ENCODE data around the gene MLLT10.

MLLT10 gene

DNA sequence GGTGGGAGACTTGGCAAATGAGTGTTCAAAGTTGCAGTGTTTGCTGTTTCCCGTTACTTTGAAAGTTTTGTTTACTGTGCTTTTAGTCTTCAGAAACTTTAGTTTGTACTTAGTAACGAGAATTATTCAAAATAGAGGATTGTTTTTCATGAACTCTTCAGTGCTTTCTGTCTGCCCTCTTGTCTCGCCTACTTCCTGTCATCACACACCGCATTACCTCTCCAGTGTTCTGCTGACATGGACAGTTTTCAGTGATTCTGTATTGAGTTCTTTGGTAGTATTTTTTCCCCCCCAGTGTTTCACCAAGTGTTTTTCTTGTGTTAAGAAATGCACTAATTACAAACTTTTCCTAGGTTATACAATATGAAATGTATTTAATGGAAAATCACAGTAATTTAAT is 207.0 kb downstream of the MLLT10 start:
- DNase-seq (ENCODE audit: low spot score) = peak; percentile 16

DNA sequence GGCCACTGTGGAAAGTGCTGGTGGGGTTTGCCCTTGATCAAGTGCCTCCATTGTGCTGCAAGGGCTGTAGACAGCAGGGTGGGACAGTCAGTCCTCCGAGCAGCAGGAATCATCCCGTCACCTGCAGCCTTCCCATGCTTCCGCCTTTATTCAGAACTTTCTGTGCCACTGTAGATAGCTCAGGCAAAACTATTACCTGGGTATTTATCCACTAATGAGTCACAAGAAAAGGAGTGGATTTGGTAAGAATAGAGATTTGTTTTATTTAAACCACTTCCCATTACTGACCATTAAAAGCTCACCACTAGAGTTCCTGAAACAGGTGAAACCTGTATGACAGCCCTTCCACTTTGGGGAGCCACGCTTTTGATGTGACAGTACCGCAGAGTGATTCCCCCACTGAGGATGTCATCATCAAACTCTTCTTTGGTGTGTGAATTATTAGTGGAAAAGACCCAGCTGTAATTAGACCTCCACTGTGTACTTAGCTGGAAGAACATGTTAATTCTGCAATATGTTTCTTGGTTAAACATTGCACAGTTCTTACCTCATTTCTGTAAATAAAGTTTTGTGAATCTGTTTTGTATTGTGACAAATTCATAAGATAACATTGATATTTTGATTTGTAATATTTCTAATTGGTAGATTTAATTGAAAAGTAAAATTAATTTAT is 208.8 kb downstream of the MLLT10 start:
- DNase-seq (ENCODE audit: low spot score) = no peak

DNA sequence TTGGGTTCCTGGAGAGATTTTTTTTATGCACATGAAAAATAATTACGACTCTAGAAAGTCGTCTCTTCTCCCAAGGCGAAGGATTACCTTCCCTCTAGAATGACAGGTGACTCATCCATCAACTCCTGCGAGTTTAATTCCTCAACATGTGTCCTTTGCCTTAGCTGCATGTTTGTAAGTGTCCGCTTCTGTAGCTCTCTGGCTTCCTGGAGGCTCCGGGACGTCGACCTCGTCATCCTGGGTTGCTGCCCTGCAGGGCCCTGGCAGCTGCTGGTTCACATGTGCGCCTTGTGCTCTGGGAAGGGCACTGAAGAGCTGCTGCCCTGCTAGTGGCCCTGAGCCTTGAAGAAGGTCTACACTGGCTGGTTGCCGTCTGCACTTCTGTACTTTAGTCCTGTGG is 210.2 kb downstream of the MLLT10 start:
- DNase-seq (ENCODE audit: low spot score) = no peak

- DNase-seq (ENCODE audit: low spot score) = no peak
Measured at GRCh38 chr10:21746118-21746517, 212.1 kb downstream of the MLLT10 start.

DNA sequence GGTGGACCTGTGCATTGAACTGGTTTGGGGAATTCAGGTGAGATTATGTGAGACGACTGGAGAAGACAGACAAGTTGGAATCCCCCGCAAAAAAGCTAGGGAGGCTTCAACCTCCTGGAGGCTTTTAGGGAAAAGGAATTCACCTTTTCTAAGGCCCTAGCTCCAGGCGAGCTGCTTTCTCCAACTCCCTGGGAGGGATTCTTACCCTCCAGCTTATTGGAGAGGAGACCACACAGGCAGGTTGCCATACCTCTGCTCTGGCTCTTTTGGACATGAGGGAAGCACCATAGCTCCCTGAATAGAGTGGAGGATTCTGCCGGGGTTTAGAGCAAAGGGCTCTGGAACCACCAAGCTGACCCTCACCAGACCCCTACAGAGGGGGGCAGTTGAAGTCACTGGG is 213.8 kb downstream of the MLLT10 start:
- no peak for DNase-seq (ENCODE audit: low spot score)

GRCh38 chr10:21749788-21750187 is 215.8 kb downstream of the MLLT10 start:
- no peak for DNase-seq (ENCODE audit: low spot score)

- DNase-seq (ENCODE audit: low spot score) = no peak
Measured at GRCh38 chr10:21750424-21750823, 216.4 kb downstream of the MLLT10 start.

DNA sequence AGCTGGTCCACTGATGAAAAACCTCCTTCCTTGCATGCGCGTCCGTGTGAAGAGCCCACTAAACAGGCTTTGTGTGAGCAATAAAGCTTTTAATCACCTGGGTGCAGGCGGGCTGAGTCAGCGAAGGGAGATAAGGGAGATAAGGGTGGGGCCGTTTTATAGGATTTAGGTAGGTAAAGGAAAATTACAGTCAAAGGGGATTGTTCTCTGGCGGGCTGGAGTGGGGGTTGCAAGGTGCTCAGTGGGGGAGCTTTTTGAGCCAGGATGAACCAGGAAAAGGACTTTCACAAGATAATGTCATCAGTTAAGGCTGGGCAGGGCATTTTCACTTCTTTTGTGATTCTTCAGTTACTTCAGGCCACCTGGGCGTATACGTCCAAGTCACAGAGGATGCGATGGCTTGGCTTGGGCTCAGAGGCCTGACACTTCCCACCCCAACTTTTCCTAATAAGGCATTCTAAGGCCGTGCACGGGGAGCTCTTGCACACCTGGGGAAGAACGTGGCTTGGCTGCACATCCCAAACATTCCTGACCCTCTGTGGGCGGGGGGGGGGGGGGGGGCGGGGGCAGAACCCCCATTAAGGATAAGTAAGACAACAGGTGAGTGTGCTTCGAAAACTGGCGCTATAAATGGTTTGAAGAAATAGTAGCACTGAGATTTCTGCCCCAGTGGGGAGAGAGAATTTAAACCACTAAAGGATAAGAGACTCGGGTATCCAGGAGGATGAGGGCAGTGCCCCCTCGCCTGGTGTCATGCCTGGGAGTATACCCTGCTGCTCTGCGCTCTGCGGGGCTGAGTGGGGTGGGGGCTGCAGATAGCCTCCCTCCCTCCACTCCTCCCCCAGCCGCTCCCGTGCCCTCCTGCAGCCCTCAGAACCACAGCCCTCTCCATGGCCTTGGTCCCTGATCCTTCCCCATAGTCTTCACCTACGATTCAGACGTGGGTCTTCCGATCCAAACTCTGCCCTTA is 217.6 kb downstream of the MLLT10 start:
- no peak for DNase-seq (ENCODE audit: low spot score)

DNA sequence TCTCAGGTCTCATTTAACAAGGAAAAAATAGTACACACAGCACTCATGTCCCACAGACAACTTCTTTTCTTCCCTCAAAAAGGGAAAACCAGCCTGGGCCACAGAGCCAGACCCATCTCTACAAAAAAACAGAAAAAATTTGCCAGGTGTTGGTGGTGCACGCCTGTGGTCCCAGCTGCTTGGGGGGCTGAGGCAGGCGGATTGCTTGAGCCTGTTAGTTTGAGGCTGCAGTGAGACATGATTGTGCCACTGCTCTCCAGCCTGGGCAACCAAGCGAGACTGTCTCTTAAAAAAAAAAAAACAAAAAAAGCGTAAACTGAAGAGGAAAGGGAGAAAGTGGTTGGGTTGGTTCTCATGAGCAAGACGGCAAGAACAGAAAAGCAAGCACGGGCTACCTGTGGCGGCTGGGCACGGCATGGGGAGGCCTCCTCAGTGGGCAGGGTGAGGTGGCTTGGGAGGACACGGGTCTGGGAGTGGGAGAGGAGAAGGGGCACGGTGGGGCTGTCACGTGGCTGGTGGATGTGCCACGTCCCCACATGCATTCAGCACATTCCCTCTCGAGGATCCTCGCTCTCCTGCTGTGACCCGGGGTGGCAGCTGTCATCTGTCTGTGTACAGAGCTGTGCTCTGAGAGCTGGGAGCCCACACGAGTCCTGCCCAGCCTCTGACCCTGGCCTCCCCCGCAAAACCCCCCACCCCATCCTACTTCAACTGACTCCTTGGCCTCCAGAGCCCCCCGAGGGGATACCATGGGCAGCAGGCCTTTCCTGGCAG is 219.7 kb downstream of the MLLT10 start:
- DNase-seq (ENCODE audit: low spot score) = no peak

GRCh38 chr10:21754410-21755011 is 220.5 kb downstream of the MLLT10 start:
- DNase-seq (ENCODE audit: low spot score) = no peak

GRCh38 chr10:21756707-21757106 is 222.7 kb downstream of the MLLT10 start:
- DNase-seq (ENCODE audit: low spot score) = no peak

DNA sequence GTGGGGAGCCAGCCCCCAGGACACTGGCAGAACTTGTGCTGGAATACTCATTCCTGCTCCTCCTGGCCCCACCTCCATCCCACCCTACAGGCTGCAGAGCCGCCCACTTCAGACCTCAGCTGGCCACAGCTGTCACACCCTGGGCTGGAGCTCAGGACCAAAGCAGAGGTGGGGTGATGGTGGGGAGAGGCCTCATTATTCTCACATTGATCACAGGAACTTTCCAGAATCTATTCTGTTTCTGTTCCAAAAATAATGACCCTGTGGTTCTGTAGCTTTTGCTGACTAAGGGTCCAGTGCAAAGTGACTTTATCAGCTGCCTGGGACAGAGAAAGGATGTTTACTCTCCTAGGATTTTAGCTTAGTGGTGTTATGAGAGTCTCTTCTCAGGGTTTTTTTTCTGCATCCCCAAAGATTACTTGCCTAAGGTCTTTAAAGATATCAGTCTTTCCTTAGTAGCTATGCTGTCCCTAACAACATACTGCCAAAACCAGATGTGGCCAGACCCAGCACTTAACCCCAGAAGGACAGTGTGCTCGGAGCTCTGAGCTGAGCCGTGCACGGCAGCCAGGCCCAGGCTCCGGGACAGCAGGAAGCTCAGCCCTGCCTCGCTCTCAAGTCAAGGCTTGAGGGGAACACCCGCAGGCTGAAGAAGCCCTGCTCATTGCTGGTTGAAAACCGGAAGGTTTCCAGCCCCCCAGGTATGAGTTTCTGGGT is 223.3 kb downstream of the MLLT10 start:
- DNase-seq (ENCODE audit: low spot score) = no peak

DNA sequence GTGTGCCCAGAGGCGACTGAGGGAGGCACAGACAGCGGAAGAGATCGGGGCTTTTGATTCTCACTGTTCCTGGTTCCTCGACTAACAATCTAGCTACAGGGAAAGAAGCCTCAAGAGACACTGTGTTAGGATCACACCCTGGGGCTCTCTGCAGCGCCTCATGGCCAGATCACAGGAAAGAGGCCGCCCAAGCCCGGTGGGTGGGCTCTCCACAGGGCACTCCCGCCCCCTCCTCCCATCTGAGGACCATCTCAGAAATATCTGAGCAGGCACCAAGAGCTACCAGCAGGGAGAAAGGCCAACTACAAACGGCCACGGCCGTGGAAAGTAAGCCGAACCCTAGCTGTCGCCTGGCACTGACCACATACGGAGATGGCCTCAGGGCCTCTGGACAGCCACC is 224.2 kb downstream of the MLLT10 start:
- DNase-seq (ENCODE audit: low spot score) = no peak

DNA sequence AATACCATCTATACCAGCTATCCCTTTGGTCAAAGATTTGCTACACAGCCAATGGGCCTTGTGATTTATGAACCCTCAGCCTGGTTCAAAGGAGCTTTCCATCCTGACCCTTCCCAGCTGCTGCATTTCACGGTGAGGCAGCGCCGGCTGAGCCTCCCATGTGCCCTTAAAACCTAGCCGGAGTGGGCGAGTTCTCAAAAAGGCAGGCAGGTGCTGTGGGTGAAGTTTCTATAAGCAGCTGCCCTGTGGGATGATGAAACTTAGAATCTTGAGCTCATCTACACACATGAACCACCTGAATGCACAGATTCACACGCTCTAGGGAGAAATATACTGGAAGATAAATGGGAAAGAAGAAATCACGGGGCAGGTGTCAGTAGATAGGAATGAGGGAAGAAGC is 224.7 kb downstream of the MLLT10 start:
- no peak for DNase-seq (ENCODE audit: low spot score)

- DNase-seq (ENCODE audit: low spot score) = no peak
Measured at GRCh38 chr10:21759232-21759631, 225.2 kb downstream of the MLLT10 start.

DNA sequence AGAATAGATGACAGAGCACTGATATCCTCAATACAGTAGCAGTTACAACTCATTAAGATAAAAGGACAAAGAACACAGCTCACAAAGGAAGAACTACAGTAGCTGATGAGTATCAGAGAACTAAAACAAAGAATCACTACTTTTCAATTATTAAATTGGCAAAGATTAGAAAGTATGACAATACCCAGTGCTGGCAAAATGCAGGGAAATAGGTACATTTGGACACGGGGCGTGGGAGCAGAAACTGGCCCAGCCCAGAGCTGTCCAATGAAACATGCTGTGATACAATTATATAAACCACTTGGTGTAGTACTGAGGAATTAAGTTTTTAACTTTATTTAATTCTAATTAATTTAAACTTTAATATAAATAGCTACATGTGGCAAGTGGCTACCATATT is 226.3 kb downstream of the MLLT10 start:
- no peak for DNase-seq (ENCODE audit: low spot score)

GRCh38 chr10:21764466-21765189 is 230.6 kb downstream of the MLLT10 start:
- DNase-seq (ENCODE audit: low spot score) = no peak

GRCh38 chr10:21769041-21769440 is 235.0 kb downstream of the MLLT10 start:
- DNase-seq (ENCODE audit: low spot score) = no peak

DNA sequence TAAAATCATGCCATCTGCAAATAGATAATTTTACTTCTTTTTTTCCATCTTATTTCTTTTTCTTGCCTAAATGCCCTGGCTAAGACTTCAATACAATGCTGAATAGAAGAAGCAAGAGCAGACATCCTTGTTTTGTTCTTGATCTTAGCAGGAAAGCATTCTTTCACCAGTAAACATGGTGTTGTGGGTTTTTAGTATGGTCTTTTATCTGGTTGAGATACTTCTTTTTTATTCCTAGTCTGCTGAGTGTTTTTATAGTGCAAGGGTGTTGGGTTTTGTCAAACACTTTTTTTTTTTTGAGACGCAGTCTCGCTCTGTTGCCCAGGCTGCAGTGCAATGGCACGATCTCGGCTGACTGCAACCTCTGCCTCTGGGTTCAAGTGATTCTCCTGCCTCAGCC is 237.2 kb downstream of the MLLT10 start:
- DNase-seq (ENCODE audit: low spot score) = no peak

- DNase-seq (ENCODE audit: low spot score) = no peak
Measured at GRCh38 chr10:21776883-21777282, 242.9 kb downstream of the MLLT10 start.

GRCh38 chr10:21791276-21791675 is 257.2 kb downstream of the MLLT10 start:
- DNase-seq (ENCODE audit: low spot score) = no peak
